GM12875 (cell line): ENCODE measurements around the gene LIMS2.

Experiments used
- H3K4me3 ChIP-seq: one replicate; pipeline ENCODE4 v1.5.1; 2011; ENCODE audit warnings: low read depth, low read length, control low read depth
- TF ChIP-seq, protein P1 (sequence below): IDR thresholded peaks from 2 replicates; pipeline ENCODE4 v1.5.1; 2011; ENCODE audit warnings: low read depth, mild to moderate bottlenecking, control low read depth, inconsistent platforms, low read length, moderate library complexity, borderline replicate concordance; ENCODE audit not compliant: insufficient read depth

Gene LIMS2

DNA sequence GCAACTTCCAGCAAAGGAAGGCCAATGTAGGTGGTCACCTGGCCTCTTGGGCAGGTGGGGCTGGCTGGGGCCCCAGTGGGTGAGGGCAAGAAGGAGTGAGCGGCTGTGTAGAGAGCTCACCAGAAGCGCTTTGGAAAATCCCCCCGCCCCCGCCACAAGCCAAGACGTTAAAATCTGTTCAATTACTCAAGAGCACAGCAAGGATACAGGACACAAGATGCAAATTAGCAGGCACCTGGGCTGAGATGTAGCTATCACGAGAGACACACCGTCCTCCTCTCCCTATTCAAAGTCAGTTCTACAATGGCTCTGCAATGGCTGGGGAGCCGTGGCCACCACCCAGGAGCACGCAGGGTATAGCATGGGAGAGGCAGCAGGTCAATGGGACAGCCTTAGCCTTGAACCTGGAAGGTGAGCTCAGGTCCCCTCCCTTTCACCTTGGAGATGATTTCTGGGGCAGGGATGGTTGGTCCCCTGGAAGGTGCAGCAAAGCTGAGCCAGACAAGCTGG lies 67.9 kb downstream of the LIMS2 start:
- no peak overlapping the region for H3K4me3 ChIP-seq
- TF ChIP-seq, protein P1, sequence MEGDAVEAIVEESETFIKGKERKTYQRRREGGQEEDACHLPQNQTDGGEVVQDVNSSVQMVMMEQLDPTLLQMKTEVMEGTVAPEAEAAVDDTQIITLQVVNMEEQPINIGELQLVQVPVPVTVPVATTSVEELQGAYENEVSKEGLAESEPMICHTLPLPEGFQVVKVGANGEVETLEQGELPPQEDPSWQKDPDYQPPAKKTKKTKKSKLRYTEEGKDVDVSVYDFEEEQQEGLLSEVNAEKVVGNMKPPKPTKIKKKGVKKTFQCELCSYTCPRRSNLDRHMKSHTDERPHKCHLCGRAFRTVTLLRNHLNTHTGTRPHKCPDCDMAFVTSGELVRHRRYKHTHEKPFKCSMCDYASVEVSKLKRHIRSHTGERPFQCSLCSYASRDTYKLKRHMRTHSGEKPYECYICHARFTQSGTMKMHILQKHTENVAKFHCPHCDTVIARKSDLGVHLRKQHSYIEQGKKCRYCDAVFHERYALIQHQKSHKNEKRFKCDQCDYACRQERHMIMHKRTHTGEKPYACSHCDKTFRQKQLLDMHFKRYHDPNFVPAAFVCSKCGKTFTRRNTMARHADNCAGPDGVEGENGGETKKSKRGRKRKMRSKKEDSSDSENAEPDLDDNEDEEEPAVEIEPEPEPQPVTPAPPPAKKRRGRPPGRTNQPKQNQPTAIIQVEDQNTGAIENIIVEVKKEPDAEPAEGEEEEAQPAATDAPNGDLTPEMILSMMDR, result no peak

DNA sequence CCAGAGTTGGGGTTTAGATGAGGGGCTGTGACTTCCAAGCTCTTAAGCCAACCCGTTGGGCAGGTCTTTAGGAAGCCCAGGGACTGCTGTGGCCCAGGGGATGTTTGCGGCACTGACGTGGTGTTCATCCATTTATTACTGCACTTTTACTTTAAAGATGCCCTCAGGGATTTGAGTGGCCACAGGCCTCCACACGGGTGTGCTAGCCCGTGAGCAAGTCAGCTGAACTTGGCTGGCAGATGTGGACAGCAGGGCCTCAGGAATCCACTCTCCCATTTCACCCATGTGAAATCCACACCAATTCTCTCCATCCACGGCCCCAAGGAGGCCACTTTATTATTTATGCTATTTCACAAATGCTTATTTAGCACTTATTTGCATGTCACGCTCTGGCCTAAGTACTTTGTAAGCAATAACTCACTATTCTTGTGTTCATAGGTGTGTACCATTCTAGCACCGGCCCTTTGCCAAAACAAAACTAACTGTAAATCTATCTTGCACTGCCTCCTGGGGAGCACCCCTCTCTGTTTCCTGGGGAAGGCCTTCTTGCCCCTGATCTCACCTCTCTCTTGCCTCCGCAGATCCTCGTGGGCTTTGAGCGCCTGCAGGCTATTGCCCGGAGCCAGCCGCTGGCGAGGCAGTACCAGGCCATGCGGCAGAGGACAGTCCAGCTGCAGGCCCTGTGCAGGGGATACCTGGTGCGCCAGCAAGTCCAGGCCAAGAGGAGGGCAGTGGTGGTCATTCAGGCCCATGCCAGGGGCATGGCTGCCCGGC lies 68.5 kb downstream of the LIMS2 start:
- TF ChIP-seq, protein P1, result no peak
- no peak overlapping the region for H3K4me3 ChIP-seq

- TF ChIP-seq, protein P1, result no peak
- H3K4me3 ChIP-seq, result no peak overlapping the region
Measured at GRCh38 chr2:127605691-127606263, 69.6 kb downstream of the LIMS2 start.

DNA sequence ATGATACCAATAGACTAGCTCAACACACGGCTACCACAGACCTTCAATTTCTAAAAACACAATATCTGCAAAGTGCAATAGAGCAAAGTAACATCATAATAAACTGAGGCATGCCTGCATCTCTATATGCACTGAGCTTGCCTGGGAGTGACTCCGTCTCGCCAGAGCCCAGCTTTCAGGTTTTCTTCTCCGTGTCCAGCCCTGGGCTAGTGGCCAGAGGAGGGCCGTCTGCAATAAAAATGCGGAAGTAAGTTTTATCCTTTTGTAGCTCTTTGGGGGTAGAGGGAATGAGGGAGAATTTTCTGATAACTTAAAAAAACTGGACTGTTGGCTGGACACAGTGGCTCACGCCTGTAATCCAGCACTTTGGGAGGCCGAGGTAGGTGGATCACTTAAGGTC lies 70.3 kb downstream of the LIMS2 start:
- H3K4me3 ChIP-seq, result no peak overlapping the region
- TF ChIP-seq, protein P1, result no peak

DNA sequence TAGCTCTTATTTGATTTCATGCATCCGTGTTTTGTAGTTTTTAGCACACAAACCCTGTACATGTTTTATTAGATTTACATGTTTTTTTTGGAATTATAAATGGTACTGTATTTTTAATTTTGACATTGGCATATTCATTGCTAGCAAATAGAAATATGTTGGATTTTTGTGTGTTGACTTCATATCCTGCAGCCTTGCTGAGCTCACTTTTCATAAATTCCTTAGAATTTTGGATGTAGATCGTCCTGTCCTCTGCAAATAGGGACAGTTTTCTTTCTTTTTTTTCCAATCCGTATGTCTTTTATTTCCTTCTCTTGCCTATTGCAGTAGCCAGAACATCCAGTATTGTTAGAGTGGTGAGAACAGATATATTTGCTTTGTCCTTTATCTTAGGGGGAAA lies 76.1 kb downstream of the LIMS2 start:
- no peak overlapping the region for H3K4me3 ChIP-seq
- TF ChIP-seq, protein P1, result no peak

DNA sequence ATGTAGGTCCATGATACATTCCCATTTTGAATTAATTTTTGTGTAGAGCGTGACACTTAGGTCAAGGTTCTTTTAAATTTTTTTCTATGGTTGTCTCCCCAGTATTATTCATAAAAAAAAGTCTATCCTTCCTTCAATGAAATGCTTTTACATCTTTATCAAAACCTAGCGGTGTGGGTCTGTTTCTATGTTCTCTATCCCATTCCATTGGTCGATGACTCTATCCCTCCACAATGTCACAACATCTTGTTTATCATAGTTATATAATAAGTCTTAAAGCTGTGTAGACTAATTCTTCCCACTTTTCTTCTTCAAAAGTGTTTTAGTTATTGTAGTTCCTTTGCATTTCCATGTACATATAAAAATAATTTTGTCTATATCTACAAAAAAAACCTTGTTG lies 76.6 kb downstream of the LIMS2 start:
- no peak overlapping the region for H3K4me3 ChIP-seq
- TF ChIP-seq, protein P1, result no peak

DNA sequence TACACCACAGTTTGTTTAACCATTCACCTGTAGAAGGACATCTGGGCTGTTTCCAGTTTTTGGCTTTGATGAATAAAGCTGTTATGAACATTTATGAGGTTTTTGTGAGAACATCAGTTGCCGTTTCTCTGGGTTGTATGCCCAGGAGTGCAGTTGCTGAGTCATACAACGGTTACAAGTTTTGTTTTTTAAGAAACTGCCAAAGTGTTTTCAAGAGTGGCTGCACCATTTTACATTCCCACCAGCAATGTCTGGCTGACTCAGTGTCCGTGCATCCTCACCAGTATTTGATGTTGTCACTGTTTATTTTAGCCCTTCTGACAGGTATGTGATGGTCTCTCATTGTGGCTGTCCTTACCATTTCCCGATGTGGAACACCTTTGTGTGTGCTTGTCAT lies 77.3 kb downstream of the LIMS2 start:
- H3K4me3 ChIP-seq, result no peak overlapping the region
- TF ChIP-seq, protein P1, result no peak
